Astrocyte (in vitro differentiated cells and primary cell): ENCODE data around the gene F11R.

Experiments used
- CTCF ChIP-seq: IDR thresholded peaks from 2 replicates; pipeline ENCODE4 v1.5.1; 2011; ENCODE audit warnings: low read depth, mild to moderate bottlenecking, inconsistent platforms, low read length, moderate library complexity; ENCODE audit not compliant: insufficient read depth
- EZH2 ChIP-seq: IDR thresholded peaks from 2 replicates; pipeline ENCODE4 v1.6.1; 2012; ENCODE audit warnings: mild to moderate bottlenecking, low read length, inconsistent platforms; ENCODE audit not compliant: insufficient read depth

- no peak for TF ChIP-seq CTCF
- no peak for TF ChIP-seq EZH2
These were observed 23.6 kb upstream of the F11R start for GRCh38 chr1:161044535-161044907.
